Measurements from ENCODE around the gene CLDN15. TPM values are rescaled to one million over a fixed set of nuclear protein-coding genes. Genes with fewer than 3 reads are reported as not detected.

Gene CLDN15
- total RNA-seq, 1 experiment from 2014 or later = 9.7 TPM

DNA sequence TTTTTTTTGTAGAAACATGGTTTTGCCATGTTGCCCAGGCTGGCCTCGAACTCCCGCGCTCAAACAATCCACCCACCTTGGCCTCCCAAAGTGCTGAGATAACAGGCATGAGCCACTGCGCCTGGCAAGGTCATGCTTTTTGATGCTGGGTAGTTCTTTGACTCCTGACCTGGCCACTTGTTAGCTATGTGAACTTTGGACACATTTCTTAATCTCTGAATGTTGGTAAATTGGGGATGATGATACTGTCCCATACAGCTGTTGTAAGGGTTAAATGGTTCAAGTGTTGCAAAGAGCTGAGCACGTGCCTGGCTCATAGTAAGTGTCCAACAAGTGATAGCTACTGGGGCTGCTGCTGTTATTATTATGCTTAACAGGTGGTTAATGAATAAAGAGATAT lies 17.3 kb downstream of the CLDN15 start:
- Histone ChIP-seq H3K79me2 (ENCODE audit: insufficient read depth, low read length) (no peaks in the 10 kb centered on the region), H4K5ac (ENCODE audit: insufficient read length, low read depth, low read length) (no peak overlapping the region), H3K18ac (ENCODE audit: insufficient read length, low read depth, low read length) (no peak overlapping the region), H3K9ac (ENCODE audit: extremely low read depth, insufficient read length, low read length) (no peak overlapping the region), H3K4me1 (ENCODE audit: insufficient read depth, low read length) (peaks cover 3% of the 10 kb centered on the region; the same call in 1 of the 2 replicates), H2BK12ac (ENCODE audit: insufficient read length, low read depth, low read length) (no peak overlapping the region), H3K9me3 (ENCODE audit: control insufficient read depth, low read depth, low read length) (no peaks in the 10 kb centered on the region), H2AK5ac (ENCODE audit: insufficient read length, low read length) (no peak overlapping the region), H3K4me2 (ENCODE audit: insufficient read depth, insufficient read length, low read length) (no peak overlapping the region), H3T11ph (ENCODE audit: low read length) (no peak overlapping the region), H3K79me1 (ENCODE audit: insufficient read depth, low read depth, low read length, poor library complexity, severe bottlenecking) (no peaks in the 10 kb centered on the region), H2BK15ac (ENCODE audit: low read depth, low read length) (no peak overlapping the region), H3K14ac (ENCODE audit: insufficient read depth, low read length) (no peak overlapping the region), H4K91ac (ENCODE audit: insufficient read length, low read depth, low read length) (no peak overlapping the region), H3K4ac (ENCODE audit: low read depth, low read length) (no peak overlapping the region), H3K56ac (ENCODE audit: insufficient read length, low read depth, low read length) (no peak overlapping the region), H2BK120ac (ENCODE audit: low read depth, low read length, poor library complexity, severe bottlenecking) (no peak overlapping the region), H4K8ac (replicated peaks; ENCODE audit: insufficient read length, low read depth, low read length) (no peak overlapping the region), H3K23ac (ENCODE audit: insufficient read length, low read depth, low read length) (no peak overlapping the region), H3K23me2 (ENCODE audit: insufficient read length, low read depth, low read length, poor library complexity, severe bottlenecking) (peaks cover 7% of the 10 kb centered on the region), H2AFZ (ENCODE audit: low read length) (no peak overlapping the region), H2BK5ac (ENCODE audit: insufficient read length, low read length) (no peak overlapping the region), H3K27ac (ENCODE audit: insufficient read length, low read depth, low read length) (no peak overlapping the region), H4K20me1 (ENCODE audit: control insufficient read depth, insufficient read depth, insufficient read length) (no peaks in the 10 kb centered on the region), H3K27me3 (ENCODE audit: insufficient read depth, low read length) (no peaks in the 10 kb centered on the region), H2BK20ac (ENCODE audit: low read depth, low read length, poor library complexity, severe bottlenecking) (no peak overlapping the region)
- no CpG with 5 or more reads among the region's 5 CpGs for WGBS (ENCODE audit: extremely low coverage, insufficient read length, low lambda C conversion rate)
- Mint-ChIP-seq H3K9me3 (no peaks in the 10 kb centered on the region), H3K4me1 (peaks cover 19 to 23% of the 10 kb centered on the region in 2 experiments), H3K27ac (no peak overlapping the region), H3K4me3 (no peak overlapping the region), H3K27me3 (ENCODE audit: low read depth) (no peaks in the 10 kb centered on the region; the same call in 1 of the 2 replicates), H3K36me3 (ENCODE audit: insufficient read depth in 1 of 3, low read depth in 3 of 3) (peaks cover 22 to 41% (median 32%) of the 10 kb centered on the region in 3 experiments)
- DNase-seq = no peak
- TF ChIP-seq, protein P1, sequence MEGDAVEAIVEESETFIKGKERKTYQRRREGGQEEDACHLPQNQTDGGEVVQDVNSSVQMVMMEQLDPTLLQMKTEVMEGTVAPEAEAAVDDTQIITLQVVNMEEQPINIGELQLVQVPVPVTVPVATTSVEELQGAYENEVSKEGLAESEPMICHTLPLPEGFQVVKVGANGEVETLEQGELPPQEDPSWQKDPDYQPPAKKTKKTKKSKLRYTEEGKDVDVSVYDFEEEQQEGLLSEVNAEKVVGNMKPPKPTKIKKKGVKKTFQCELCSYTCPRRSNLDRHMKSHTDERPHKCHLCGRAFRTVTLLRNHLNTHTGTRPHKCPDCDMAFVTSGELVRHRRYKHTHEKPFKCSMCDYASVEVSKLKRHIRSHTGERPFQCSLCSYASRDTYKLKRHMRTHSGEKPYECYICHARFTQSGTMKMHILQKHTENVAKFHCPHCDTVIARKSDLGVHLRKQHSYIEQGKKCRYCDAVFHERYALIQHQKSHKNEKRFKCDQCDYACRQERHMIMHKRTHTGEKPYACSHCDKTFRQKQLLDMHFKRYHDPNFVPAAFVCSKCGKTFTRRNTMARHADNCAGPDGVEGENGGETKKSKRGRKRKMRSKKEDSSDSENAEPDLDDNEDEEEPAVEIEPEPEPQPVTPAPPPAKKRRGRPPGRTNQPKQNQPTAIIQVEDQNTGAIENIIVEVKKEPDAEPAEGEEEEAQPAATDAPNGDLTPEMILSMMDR (conservative IDR thresholded peaks at IDR 0.05) = no peak

Measured in H9 (cell line).